PFSK-1 (cell line): ENCODE results near the gene GPBAR1.

ENCODE experiments used
- POLR2AphosphoS5 ChIP-seq: IDR thresholded peaks from 2 replicates; pipeline ENCODE4 v1.6.1; 2012; ENCODE audit warnings: low read depth, mild to moderate bottlenecking, control low read depth, low read length, moderate library complexity
- TAF1 ChIP-seq: IDR thresholded peaks from 2 replicates; pipeline ENCODE4 v1.6.1; 2012; ENCODE audit warnings: low read length, control low read depth, borderline replicate concordance; ENCODE audit not compliant: insufficient read depth
- TF ChIP-seq, protein P1 (sequence below), 2 experiments: IDR thresholded peaks; 2 replicates each; pipeline versions ENCODE4 v1.6.1 to v1.8.0; 2011 to 2012; ENCODE audit warnings: low read depth in 2 of 2, low read length in 2 of 2, control low read depth in 1 of 2, inconsistent platforms in 1 of 2, mild to moderate bottlenecking in 1 of 2, moderate library complexity in 1 of 2; ENCODE audit not compliant: insufficient read depth in 1 of 2

GRCh38 chr2:218263817-218264641, 3.2 kb downstream of the GPBAR1 start:
- no peak for TF ChIP-seq POLR2AphosphoS5
- TF ChIP-seq TAF1: no peak
- TF ChIP-seq, protein P1, sequence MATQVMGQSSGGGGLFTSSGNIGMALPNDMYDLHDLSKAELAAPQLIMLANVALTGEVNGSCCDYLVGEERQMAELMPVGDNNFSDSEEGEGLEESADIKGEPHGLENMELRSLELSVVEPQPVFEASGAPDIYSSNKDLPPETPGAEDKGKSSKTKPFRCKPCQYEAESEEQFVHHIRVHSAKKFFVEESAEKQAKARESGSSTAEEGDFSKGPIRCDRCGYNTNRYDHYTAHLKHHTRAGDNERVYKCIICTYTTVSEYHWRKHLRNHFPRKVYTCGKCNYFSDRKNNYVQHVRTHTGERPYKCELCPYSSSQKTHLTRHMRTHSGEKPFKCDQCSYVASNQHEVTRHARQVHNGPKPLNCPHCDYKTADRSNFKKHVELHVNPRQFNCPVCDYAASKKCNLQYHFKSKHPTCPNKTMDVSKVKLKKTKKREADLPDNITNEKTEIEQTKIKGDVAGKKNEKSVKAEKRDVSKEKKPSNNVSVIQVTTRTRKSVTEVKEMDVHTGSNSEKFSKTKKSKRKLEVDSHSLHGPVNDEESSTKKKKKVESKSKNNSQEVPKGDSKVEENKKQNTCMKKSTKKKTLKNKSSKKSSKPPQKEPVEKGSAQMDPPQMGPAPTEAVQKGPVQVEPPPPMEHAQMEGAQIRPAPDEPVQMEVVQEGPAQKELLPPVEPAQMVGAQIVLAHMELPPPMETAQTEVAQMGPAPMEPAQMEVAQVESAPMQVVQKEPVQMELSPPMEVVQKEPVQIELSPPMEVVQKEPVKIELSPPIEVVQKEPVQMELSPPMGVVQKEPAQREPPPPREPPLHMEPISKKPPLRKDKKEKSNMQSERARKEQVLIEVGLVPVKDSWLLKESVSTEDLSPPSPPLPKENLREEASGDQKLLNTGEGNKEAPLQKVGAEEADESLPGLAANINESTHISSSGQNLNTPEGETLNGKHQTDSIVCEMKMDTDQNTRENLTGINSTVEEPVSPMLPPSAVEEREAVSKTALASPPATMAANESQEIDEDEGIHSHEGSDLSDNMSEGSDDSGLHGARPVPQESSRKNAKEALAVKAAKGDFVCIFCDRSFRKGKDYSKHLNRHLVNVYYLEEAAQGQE (IDR thresholded peaks at IDR 0.05; ENCODE audit: insufficient read depth in 1 of 2, low read depth in 2 of 2, low read length in 2 of 2): no peak
